Activated CD4-positive, alpha-beta T cell treated with anti-CD3 and anti-CD28 coated beads for 4 hours (primary cell): ENCODE measurements around the gene FGF1.

Experiments
- DNase-seq, 2 donors: peaks; one replicate each; pipeline ENCODE4 v3.0.0-alpha.2; 2020

The FGF1 gene

DNA sequence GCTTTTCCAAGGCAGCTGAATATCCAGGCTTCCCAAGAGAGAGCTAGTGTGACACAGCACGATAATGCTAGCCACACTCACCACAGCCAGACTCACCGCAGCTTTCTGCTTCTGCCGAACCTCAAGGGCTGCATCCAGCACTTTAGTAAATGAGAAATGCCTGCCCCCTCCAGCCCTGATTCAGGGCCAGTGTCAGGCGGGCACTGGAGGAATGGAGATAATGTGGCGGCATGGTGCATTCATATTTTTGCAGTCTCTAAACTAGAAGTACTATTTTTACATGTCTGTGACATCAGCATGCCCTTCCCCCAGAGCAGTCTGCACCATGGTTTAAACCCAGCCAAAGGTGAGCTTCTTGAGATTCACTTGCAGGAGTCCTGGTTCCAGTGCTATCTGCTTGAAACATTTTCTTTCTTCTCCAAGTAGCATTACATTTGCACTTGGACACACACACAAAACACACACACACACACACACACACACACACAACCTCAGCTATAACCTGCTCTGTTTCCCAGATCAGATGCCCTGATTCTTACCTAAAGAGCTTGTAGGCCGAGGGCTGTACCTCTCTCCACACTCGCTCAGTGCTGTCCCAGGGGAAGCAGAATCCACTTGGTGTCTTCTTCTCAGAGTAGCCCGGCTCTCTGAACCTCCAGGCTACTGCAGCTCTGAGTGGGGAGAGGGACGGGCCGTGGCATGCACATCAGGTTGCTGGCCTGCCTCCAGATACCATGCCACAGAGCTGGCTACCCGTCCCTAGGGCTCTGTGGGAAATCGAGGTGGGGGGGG, at the start of gene FGF1:
FGF1 (minus strand) TSS at position 673 of the 792 bp plus-strand sequence. CDS start 71,963 bp downstream, outside the sequence.
- DNase-seq, result no peak

DNA sequence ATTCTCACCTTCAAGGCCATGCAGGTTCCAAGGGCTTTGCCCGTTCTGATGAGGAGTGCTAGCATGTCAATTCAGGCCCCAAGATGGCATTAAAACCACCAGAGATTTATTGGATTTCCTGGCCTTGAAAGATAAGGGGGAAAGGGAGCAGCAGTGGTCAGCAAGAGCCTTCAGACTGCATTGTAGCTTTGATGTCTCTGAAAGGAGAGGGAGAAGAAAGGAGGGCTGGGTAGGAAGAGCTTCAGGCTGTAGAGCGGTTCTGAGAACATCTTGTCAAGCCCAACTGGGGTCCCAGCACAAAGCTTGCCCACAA, 41.8 kb upstream of the FGF1 start:
- no peak for DNase-seq

DNA sequence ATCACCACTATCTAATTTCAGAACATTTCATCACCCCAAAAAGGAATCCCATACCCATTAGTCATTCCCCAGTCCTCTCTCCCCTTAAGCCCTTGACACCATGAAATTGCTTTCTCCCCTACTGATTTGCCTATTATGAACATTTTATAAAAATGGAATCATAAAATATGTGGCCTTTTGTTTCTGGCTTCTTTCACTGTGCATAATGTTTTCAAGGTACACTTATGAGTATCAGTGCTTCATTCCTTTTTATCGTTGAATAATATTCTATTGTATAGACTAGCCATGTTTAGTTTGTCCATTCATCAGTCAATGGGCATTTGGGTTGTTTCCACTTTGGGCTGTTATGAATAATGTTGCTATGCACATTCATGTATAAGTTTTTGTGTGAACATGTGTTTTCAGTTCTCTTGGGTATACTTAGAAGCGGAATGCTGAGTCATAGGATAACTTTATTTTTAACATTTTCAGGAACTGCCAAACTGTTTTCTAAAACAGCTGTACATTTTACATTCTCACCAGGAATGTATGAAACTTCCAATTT, 40.4 kb upstream of the FGF1 start:
- DNase-seq, result no peak

DNA sequence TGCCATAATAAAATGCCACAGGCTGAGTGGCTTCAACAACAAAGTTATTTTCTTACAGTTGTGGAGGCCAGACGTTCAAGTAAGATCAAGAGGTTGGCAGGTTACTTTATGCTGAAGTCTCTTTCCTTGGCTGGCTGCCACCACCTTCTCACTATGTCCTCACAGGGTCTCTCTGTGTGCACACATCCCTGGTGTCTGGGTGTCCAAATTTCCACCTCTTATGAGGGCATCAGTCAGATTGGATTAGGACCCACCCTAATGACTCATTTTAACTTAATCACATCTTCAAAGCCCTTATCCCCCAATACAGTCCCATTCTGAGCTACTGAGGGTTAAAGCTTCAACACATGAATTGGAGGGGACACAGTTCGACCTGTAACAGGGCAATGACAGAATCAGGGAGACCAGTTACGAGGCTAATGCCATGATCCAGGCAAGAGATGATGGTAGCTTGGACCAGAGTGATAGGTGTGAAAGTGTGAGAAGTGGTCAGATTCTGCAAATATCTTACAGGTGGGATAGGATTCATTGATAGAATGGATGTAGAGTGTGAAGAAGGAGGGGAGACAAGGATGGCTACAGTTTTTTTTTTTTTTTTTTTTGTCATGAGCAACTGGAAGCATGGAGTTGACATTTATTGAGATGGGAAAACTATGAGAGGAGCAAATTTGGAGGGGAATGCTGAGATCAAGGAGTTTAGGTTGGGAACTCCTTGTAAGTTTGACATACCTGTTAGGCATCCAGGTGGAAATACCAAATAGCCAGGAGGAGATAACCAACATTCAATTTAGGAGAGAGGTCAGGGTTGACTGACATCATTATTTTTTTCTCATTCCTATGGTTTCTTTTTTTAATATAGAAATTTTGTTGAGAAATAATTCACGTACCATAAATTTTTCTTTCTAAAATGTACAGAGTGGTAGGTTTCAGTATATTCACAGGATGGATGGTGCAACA, 39.6 kb upstream of the FGF1 start:
- DNase-seq, result no peak

DNA sequence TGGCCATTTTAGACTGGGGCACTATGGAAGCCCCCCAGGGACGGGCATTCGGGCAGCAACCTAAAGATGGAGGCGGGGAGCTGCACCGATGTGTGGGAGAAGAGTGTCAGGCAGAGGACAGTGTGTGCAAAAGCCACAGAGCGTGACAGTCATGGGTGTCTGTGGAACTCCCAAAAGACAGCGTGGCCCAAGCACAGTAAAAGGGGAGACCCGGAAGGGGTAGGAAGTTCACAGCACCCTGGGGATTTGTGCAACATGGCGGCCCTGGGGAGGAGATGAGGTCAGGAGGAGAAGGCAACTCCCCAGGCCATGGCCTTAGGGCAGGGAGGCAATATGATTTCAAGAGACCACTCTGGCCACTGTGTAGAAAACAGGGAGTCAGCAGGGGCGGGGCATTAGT, 38.9 kb upstream of the FGF1 start:
- no peak for DNase-seq

DNA sequence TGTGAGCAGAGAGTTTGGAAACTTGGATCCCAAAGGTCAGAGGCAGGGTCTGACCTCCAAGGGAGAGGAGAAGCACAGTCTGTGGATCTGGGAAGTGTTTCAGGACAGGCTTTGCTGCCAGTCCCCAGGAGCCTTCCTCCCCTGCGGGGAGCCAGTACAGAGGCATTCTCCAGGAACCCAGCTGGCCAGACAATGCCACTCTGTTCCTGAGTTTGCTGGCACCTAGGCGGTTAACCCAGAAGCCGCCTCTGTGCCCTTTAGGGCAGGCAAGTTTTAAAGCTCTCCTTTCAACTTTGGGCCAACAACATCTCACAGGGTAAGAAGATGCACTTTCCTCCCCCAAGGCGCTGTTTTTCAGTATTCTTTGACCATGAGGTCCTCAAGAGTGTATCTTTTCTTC, 37.0 kb upstream of the FGF1 start:
- DNase-seq, result no peak

DNA sequence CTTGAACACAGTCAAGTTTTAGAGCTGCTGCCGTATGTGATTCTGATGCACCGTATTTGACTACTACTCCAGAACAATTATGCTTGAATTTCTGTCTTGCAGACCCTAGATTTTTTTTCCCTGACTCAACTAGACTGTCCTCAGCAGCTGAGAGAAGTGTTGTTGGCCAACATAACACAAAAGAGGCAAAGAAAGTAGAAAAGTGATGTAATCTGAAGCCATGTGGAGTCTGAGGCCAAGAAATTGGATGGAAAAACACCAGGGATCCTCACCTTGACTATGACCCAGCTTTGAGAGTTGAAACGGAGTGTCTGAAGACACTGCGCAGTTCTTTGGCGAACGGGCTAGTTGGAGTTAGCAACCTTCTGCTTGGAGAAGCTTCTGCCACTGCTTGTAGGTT, 36.3 kb upstream of the FGF1 start:
- DNase-seq, result no peak

DNA sequence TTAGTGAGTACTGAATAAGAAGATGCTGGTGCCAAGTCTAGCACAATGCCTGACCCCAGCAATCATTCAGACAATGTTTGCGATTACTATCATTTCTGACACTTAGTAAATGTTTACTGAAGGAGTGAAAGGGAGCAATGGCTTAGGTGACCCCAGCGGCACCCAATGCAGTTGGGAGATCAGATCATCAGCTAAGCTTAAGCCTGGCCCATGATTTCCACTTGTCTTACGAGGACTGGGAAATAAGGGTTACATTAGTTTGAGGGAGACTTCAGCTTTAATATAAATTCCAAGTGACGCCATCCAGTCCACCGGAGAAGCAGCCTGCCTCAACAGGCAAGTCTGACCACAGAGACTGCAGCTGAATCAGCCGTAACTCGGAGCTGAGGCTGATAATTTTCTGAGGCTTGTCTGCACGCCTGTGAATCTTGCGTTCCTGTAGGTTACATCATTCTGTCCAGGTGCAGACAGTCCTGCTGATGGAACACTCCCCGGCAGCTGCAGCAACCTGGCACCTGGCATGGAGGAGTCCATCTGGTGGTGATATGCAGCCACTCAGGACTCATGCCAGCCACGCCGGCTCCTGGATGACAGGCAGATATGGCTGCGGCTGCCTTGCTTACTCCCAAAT, 34.9 kb upstream of the FGF1 start:
- DNase-seq, result no peak

DNA sequence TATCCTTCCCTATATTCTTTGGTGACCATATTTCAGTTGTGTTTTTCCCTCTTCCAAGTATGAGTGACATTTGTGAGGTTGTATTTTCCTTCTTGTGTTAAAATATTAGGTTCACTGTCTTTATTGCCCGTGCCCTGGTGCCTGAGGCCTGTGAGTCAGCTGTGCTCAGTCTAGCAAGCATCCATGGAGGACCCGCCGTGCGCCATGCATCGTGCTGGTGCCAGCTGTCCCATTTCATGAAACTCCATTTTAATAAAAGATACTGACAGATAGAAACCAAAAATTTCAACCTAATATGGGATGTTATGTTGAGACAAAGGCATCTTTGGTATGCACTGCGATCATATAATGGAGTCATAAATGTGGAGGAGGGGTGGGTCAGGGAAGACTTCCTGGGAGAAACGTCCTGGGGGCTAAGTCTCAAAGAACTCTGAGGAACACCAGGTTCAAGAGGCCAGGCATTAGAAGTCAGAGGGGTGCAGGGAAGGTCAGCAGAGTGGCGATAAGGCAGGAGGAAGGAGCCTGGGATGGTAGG, 34.0 kb upstream of the FGF1 start:
- no peak for DNase-seq

DNA sequence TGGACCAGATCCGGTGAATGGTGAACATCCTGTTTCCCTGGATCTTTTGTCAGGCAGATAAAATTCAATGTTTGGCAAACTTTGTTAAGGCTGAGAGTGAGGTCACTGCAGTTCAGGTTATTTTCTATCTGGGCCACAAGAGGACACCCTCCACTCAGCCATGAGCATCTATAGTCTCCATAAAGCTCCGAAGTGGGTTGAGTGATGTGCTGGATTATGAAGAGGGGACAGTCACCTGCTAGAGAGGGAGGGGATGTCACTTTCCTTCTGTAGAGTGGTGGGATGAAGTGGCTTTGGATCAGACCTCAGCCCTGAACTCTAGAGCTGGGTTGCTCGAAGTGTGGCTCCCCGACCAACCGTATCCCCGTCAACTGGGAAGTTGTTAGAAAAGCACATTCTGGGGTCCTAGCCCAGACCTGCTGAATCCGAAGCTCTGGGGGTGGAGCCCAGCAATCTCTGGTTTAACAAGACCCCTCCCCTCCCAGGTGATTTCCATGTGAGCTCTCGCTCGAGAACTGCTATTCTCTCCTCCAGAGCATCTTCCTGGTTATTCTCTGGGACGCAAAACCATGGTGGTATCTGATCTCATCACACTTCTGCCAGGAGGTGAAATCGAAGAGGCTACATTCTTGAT, 31.8 kb upstream of the FGF1 start:
- no peak for DNase-seq

DNA sequence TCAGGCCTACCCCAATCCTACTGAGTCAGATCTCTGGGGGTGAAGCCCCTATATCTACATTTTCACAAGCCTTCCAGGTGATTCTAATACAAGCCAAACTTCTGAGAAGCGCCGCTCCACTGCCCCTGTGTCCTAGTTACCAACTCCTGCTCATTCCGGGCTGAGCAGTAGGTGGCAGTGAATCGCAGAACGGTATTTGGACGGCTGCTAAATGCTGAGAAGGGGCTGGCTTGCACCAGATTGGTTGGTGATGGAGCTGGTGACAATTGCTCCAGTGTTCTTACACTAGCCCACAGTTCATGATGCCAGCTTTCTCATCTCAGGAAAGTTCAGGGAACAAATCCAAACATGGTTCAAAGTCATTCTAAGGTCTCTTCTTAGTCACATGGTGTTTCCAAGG, 31.1 kb upstream of the FGF1 start:
- peak in 1 of 2 donors; percentile 39 for DNase-seq

DNA sequence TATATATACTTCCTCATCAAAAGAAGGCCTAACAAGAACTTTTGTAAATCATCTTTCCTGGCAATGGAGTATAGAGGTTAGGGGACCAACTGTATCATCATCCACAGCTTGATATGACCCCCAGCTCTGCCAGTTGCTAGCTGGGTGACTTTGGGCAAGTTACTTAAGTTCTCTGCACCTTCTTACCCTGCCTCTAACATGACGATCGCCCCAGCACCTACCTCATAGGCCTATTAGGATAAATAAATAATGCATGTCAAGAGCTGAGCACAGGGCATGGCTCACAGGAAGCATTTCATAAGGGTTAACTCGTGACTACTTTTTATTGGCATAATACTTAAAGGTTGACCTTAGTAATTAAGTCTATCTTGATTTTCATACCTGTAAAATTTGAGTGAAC, 29.4 kb upstream of the FGF1 start:
- no peak for DNase-seq

DNA sequence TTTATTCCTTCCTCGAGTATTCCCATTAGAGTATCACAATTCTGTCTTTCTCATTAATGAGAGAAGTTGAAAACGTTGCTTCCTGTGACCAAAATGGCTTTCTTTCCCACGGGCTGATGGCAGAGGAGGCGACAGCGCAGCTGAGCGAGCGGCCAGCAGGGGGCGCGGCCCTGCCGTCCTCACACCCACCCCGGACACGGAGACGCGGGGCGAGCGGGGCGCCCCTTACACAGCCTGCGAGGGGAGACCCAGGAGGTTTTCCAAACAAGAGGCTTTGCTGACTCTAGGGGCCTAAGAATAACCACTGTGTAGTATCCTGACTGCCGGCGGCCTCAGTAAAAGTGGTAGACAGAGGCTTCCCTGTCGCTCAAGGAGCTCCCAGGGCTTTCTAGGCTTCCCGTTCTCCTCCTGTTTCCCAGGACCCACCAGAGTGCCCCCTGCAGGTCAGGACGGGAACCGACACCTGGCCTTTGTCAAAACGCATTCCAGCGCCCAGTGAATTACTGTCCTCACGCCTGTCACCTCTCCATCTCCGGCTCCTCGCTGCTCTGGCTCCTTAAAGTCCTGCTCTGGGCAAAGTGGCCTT, 27.3 kb upstream of the FGF1 start:
- DNase-seq, result peak; percentile 83 to 84

DNA sequence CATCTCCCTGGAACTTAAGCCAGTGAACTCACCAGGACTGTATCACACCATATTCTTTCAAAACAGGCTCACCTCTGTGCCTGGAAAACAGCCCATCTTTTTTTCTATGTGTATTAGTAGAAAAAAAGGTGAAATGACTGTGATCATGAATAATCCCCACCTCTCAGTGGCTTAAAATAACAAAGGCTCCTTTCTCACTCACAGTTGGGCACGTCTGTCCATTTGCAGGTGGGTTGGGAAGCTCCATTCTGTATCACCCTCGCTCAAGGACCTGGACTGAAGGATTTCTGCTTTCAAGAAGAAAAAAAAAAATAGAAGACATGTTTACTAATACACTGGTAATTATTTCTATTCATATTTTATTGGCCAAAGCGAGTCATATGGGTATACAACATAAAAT, 17.3 kb upstream of the FGF1 start:
- no peak for DNase-seq

DNA sequence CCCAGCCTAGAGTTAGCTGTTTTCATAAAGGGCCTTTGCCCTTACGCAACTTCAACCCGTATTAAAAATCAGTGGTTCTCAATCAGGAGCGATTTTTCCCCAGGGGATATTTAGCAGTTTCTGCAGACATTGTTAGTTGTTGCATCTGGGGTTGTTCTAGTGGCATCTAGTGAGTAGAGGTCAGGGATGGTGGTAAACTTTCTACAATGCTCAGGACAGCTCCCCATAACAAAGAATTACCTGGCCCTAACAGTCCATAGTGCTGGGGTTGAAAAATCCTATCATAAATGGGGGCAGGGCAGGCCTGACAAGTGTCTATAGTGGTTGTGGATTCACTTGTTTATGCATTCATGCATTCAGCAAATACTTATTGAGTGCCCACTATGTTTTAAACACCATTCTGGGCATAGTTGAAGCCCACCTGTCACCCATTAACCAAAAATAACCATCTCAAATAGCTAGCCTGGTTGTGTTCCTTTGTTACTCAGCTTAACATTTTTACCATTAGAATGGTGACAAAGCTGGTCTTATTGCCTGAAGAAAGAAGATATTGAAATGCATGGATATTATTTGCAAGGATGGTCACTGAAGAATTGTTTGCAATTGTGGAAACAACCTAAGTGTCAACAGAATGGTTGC, 15.9 kb upstream of the FGF1 start:
- no peak for DNase-seq

DNA sequence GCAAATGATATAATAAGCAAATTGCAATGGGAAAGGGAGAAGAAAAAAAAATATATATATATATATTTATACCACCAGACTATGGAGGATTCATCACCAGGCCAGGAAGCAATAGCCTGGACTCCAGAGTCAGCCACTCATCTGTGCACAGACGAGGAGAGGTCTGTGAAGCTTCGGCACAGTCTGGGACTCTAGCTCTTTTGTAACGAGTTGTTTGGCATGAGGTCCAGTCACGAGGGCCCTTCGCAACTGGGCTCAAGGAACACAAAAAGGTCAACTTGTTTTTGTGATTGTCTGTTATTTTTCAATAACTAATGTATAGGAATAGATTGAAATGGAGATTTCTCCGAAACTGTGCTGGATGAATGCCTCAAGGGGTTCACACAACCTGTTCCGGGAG, 14.7 kb upstream of the FGF1 start:
- no peak for DNase-seq

DNA sequence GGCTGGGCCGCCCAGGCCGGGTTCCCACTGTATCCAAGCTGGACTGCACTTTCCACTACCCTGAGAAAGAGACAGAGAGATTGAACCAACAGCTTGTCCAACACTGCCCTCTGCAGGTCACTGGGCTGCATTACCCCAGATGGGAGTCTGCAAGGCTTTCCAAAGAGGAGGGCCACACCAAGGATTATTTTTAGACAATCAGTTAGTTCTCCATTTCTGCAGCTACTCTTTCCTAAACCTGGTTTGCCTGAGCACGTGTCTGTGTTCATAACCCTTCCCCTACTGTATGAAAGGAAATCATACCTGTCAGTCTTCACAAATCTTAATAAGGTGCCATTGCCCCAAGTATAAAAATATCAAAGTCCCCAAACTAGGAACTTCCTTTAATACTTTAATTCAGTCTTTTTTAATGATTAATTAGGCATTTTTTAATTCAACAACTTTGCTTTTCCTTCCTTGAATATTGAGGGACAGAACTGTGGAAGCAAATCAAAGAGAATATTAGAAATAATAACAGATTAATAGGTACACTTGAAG, 13.4 kb upstream of the FGF1 start:
- DNase-seq, result peak; percentile 64 to 78

DNA sequence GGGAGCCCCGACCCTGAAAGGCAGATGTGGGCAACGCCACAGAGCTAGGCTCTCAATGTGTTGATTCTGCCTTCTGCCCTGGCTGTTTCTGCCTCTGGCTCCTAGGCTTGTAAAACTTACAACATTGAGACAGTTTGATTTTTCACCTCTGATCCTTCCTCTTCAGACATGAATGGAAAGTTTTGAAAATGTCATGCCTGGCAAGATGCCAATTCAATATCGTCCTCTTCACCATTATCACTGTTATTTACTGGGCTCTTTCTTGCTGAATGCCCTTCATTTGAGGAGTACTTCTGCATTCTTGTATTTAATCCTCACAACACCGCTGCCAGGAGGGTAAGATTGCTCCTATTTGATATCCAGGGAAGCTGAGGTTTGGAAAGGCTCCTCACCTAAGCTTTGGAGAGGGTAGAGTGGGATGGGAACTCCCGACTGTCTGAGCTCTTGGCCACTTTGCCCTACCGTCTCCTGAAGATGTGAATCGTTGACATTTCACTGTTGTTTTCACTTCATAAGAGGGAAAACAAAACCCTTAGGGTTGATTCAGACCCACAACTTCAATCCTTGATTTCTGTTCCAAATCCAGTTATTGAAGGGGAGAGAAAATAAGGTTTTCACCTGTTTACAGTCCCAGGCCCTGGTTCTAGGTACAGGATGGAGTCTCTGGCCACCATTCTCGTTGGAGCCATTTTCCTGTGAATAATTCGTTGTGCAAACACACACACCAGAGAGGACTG, 12.7 kb upstream of the FGF1 start:
- no peak for DNase-seq

DNA sequence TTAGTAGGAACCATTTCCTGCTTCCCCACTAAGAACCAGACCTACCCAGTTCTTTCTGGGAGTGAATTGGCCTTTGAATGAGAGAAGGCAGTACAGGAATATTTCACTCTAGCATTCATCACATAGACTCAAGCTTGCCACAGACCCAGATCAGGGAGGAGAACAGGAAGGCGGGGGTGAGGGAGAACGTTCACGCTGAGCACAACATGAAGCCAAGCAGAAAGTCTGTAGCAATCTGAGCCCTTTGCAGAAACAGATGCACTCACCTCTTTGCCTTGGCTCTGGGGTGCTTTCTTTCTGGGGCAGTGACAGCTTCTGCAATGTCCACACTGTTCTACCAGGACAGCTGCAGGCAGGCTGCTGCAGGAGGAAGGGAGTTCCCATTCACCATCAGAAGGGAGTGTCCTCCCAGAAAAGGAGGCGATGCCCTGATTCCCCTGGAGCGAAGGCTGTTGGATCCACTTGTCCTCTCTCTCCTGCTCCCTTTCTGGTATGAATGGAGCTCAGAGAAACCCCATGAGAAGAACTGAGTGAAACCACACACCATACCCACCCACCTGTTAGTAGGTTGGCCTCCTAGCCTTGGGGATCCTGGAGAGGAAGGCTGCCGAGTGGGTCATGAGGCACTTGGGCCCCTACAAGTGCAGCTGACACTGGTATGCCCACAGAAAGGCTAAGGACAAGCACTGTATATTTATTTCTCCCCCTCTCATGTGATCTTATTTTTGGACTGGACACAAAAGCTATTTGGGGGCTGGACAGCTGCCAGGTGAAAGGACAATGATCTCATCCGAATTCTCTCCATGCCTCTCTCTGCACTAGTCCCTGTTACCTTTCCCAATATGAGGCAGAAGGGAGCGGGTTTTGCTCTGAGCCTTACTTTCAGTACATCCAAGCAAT, 11.7 kb upstream of the FGF1 start:
- no peak for DNase-seq

DNA sequence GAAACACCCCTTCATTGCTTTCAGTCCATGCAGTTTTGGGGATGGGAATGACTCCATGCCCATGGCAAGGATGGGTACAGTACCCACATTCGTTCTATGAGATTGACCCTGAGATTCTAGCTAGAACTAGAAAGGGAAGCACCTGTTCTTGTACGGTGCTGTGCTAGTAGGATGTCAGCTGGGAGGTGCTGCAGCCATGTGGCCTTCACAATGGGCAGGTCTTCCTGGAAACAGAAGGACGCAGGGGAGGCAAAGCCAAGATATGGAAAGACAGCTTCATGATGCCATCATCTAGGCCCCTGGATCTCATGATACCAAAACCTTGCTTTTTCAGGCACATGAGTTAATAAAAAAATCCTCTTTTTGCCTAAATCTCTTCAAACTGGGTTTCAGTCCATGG, 10.5 kb upstream of the FGF1 start:
- DNase-seq, result no peak
